Measurements from ENCODE around the gene ADTRP. TPM values are rescaled to one million over a fixed set of nuclear protein-coding genes. Genes with fewer than 3 reads are reported as not detected.

The ADTRP gene
- total and polyA plus RNA-seq, 10 of the 15 experiments (the other 5 are each of a cell fraction or from before 2014, with no cell fraction given), result 0.10 to 2.6 (median 2.1) TPM

DNA sequence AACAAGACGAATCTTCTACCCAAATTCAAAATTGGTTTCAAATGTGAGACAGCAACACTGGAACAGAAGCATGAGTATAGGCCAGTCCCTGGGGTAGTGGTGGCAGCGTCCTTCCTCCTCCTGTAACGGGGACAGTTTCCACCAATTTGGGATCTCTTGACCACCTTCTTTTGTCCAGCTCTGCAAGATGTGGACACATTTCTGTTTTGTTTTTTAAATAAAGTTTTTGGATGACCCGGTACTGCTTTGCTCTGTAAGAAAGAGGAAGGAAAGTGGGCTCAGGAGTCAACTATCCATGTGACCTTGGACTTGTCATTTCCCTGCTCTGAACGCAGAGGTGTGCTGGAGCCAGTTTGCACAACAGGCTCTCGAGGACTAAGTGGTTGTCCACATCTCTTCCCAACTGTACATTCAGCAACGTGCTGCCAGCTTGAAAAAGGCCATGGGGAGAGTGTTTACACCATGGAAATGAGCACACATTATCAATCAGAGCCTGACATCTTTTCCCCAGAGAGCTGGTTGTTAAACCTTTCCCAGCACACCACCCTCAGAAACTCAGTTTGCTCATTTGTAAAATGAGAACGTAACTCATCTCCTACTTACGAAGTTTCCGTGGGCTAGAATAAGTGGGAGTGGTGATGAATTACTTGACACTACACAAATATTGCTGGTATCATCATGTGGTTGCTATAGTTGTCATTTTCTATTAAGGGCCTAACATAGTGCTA, 66.5 kb downstream of the ADTRP start (continued):
- TF ChIP-seq, protein P1, sequence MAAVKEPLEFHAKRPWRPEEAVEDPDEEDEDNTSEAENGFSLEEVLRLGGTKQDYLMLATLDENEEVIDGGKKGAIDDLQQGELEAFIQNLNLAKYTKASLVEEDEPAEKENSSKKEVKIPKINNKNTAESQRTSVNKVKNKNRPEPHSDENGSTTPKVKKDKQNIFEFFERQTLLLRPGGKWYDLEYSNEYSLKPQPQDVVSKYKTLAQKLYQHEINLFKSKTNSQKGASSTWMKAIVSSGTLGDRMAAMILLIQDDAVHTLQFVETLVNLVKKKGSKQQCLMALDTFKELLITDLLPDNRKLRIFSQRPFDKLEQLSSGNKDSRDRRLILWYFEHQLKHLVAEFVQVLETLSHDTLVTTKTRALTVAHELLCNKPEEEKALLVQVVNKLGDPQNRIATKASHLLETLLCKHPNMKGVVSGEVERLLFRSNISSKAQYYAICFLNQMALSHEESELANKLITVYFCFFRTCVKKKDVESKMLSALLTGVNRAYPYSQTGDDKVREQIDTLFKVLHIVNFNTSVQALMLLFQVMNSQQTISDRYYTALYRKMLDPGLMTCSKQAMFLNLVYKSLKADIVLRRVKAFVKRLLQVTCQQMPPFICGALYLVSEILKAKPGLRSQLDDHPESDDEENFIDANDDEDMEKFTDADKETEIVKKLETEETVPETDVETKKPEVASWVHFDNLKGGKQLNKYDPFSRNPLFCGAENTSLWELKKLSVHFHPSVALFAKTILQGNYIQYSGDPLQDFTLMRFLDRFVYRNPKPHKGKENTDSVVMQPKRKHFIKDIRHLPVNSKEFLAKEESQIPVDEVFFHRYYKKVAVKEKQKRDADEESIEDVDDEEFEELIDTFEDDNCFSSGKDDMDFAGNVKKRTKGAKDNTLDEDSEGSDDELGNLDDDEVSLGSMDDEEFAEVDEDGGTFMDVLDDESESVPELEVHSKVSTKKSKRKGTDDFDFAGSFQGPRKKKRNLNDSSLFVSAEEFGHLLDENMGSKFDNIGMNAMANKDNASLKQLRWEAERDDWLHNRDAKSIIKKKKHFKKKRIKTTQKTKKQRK (IDR thresholded peaks at IDR 0.05; ENCODE audit: low read depth, low read length), result no peak
- TF ChIP-seq SPI1 (IDR thresholded peaks at IDR 0.05; ENCODE audit: borderline replicate concordance, insufficient read depth, low read depth, low read length) (no peak), ZNF622 (IDR thresholded peaks at IDR 0.05) (no peak), EZH2 (IDR thresholded peaks at IDR 0.05; ENCODE audit: borderline replicate concordance, control insufficient read depth, low read depth, low read length) (no peak), MXI1 (IDR thresholded peaks at IDR 0.05; ENCODE audit: low read depth, low read length) (no peak), CHD2 (IDR thresholded peaks at IDR 0.05; ENCODE audit: borderline replicate concordance, low read depth, low read length) (no peak), POLR2A (IDR thresholded peaks at IDR 0.05; ENCODE audit: low read depth, low read length) (no peak), WRNIP1 (IDR thresholded peaks at IDR 0.05; ENCODE audit: borderline replicate concordance, low read depth, low read length) (no peak), NR2C1 (IDR thresholded peaks at IDR 0.05) (peak; percentile 91), NFYB (IDR thresholded peaks at IDR 0.05; ENCODE audit: insufficient read depth, low read depth, low read length) (no peak), ETV6 (conservative IDR thresholded peaks at IDR 0.05 in 1 of 2, IDR thresholded peaks at IDR 0.05 in 1 of 2; ENCODE audit: borderline replicate concordance in 1 of 2, low read depth in 1 of 2) (no peak), ZNF24 (IDR thresholded peaks at IDR 0.05) (no peak), DPF2 (IDR thresholded peaks at IDR 0.05) (0 out of 2 replicates have a peak, but pooled peaks have one; percentile 43)
- TF ChIP-seq, protein P2, sequence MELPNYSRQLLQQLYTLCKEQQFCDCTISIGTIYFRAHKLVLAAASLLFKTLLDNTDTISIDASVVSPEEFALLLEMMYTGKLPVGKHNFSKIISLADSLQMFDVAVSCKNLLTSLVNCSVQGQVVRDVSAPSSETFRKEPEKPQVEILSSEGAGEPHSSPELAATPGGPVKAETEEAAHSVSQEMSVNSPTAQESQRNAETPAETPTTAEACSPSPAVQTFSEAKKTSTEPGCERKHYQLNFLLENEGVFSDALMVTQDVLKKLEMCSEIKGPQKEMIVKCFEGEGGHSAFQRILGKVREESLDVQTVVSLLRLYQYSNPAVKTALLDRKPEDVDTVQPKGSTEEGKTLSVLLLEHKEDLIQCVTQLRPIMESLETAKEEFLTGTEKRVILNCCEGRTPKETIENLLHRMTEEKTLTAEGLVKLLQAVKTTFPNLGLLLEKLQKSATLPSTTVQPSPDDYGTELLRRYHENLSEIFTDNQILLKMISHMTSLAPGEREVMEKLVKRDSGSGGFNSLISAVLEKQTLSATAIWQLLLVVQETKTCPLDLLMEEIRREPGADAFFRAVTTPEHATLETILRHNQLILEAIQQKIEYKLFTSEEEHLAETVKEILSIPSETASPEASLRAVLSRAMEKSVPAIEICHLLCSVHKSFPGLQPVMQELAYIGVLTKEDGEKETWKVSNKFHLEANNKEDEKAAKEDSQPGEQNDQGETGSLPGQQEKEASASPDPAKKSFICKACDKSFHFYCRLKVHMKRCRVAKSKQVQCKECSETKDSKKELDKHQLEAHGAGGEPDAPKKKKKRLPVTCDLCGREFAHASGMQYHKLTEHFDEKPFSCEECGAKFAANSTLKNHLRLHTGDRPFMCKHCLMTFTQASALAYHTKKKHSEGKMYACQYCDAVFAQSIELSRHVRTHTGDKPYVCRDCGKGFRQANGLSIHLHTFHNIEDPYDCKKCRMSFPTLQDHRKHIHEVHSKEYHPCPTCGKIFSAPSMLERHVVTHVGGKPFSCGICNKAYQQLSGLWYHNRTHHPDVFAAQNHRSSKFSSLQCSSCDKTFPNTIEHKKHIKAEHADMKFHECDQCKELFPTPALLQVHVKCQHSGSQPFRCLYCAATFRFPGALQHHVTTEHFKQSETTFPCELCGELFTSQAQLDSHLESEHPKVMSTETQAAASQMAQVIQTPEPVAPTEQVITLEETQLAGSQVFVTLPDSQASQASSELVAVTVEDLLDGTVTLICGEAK (IDR thresholded peaks at IDR 0.05; ENCODE audit: borderline replicate concordance), result peak; percentile 96
- TF ChIP-seq, protein P3, sequence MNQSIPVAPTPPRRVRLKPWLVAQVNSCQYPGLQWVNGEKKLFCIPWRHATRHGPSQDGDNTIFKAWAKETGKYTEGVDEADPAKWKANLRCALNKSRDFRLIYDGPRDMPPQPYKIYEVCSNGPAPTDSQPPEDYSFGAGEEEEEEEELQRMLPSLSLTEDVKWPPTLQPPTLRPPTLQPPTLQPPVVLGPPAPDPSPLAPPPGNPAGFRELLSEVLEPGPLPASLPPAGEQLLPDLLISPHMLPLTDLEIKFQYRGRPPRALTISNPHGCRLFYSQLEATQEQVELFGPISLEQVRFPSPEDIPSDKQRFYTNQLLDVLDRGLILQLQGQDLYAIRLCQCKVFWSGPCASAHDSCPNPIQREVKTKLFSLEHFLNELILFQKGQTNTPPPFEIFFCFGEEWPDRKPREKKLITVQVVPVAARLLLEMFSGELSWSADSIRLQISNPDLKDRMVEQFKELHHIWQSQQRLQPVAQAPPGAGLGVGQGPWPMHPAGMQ (IDR thresholded peaks at IDR 0.05; ENCODE audit: borderline replicate concordance), result no peak
- TF ChIP-seq, protein P4, sequence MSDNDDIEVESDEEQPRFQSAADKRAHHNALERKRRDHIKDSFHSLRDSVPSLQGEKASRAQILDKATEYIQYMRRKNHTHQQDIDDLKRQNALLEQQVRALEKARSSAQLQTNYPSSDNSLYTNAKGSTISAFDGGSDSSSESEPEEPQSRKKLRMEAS (IDR thresholded peaks at IDR 0.05; ENCODE audit: low read depth, low read length), result no peak; the same call in 1 of the 2 replicates
- TF ChIP-seq, protein P5, sequence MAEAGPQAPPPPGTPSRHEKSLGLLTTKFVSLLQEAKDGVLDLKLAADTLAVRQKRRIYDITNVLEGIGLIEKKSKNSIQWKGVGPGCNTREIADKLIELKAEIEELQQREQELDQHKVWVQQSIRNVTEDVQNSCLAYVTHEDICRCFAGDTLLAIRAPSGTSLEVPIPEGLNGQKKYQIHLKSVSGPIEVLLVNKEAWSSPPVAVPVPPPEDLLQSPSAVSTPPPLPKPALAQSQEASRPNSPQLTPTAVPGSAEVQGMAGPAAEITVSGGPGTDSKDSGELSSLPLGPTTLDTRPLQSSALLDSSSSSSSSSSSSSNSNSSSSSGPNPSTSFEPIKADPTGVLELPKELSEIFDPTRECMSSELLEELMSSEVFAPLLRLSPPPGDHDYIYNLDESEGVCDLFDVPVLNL (IDR thresholded peaks at IDR 0.05; ENCODE audit: low read depth, low read length), result no peak
